Measurements from ENCODE around the gene RELA. TPM values are rescaled to one million over a fixed set of nuclear protein-coding genes. Genes with fewer than 3 reads are reported as not detected.
A peak's percentile ranks its signal among the peaks of the same experiment; 100 is the strongest.

RELA gene
- total and polyA plus RNA-seq, 4 donors: 28.8 to 108 (median 86.0) TPM

DNA sequence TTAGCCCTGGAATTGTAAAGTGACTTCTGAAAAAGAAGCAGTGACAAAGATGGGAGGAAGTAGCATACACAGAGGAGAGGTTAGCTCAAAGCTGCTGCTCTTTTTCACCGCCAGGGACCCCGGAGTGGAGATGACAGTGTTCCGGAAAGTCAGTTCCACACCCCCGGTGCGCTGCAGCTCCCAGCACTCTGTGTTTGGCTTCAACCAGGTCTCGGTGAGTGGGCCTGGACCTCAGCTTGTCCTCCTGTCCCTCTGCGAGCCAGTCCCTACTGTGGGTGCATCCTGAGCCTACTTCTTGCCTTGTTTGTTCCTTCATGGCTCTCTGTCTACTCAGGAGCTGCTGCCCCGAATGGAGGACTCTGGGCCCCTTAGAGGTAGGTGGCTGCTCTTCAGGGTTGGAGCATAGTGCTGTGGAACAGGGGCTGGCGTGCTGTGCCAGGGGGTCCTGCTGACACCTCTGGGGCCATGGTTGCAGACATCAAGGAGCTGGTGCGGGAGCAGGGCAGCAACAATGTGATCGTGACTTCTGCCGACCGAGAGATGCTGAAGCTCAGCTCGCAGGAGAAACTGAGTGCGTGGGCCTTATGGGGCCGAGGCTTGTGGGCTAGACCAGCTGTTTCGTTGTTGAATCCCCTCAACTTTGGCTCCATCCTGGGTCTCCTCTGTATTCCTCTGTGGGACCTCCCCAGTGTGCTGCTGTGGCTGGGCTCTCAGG, 45.4 kb downstream of the RELA start:
- intact Hi-C loops (cut with DNase I): loop anchor here in 1 of 2 donors (5.0 kb wide), 1 partner anchor 35 kb away; no protein-coding TSS in a partner anchor
- H3K4me3 ChIP-seq (ENCODE audit: low read length in 2 of 2): no peak overlapping the region

DNA sequence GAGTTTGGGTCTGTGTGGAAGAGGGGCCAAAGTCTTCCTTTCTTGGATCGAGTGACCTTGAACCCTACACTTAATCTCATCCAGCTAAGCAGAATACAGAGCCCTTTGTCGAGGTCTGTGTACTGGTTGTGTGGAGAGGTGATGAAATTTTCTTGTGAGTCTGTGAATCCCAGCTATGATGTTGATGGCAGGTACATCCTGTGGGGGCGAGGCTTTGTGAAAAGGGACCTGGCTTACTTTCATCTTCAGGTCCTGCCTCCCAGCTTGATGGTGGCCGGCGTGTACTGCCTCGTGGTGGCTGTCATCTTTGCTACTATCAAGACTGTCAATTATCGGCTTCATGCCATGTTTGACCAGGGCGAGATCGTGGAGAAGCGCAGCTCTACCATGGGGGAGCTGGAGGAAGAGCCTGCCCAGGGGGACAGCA, 46.1 kb downstream of the RELA start:
- peak overlapping the region in 1 of 2 donors; percentile 81 for H3K4me3 ChIP-seq (ENCODE audit: low read length in 2 of 2)
- H3K4me1 ChIP-seq (ENCODE audit: control insufficient read depth in 1 of 2, insufficient read depth in 2 of 2, low read length in 2 of 2): peaks cover 0 to 2% of the 10 kb centered on the region in 2 donors
- H3K36me3 ChIP-seq (ENCODE audit: control insufficient read depth in 1 of 2, insufficient read depth in 2 of 2, low read length in 1 of 2): peaks cover 0 to 9% of the 10 kb centered on the region in 2 donors
- H3K9me3 ChIP-seq (ENCODE audit: control insufficient read depth, low read length): no peaks in the 10 kb centered on the region
- intact Hi-C loops (cut with DNase I): loop anchor here in 1 of 2 donors (5.0 kb wide), 1 partner anchor 36 kb away; no protein-coding TSS in a partner anchor
- no peak for ATAC-seq (ENCODE audit: low FRiP score)
- 72 to 74% methylated on average over 10 of the region's 10 CpGs for WGBS, 2 donors
- DNase-seq: no peak
- H3K27ac ChIP-seq (ENCODE audit: low read depth in 1 of 2, low read length in 2 of 2): no peak overlapping the region
- H3K27me3 ChIP-seq (ENCODE audit: control insufficient read depth in 1 of 2, insufficient read depth in 2 of 2, low read length in 1 of 2): no peaks in the 10 kb centered on the region

More for the DNA sequence above, 45.4 kb downstream of the RELA start:
- H3K9me3 ChIP-seq (ENCODE audit: control insufficient read depth, low read length): no peaks in the 10 kb centered on the region
- 86 to 90% methylated on average over 17 of the region's 17 CpGs for WGBS, 2 donors
- DNase-seq (no peak), ATAC-seq (ENCODE audit: low FRiP score) (no peak)
- peaks cover 0 to 9% of the 10 kb centered on the region in 2 donors for H3K36me3 ChIP-seq (ENCODE audit: control insufficient read depth in 1 of 2, insufficient read depth in 2 of 2, low read length in 1 of 2)
- no peaks in the 10 kb centered on the region for H3K4me1 ChIP-seq (ENCODE audit: control insufficient read depth in 1 of 2, insufficient read depth in 2 of 2, low read length in 2 of 2)
- H3K27ac ChIP-seq (ENCODE audit: low read depth in 1 of 2, low read length in 2 of 2): no peak overlapping the region
- no peaks in the 10 kb centered on the region for H3K27me3 ChIP-seq (ENCODE audit: control insufficient read depth in 1 of 2, insufficient read depth in 2 of 2, low read length in 1 of 2)

DNA sequence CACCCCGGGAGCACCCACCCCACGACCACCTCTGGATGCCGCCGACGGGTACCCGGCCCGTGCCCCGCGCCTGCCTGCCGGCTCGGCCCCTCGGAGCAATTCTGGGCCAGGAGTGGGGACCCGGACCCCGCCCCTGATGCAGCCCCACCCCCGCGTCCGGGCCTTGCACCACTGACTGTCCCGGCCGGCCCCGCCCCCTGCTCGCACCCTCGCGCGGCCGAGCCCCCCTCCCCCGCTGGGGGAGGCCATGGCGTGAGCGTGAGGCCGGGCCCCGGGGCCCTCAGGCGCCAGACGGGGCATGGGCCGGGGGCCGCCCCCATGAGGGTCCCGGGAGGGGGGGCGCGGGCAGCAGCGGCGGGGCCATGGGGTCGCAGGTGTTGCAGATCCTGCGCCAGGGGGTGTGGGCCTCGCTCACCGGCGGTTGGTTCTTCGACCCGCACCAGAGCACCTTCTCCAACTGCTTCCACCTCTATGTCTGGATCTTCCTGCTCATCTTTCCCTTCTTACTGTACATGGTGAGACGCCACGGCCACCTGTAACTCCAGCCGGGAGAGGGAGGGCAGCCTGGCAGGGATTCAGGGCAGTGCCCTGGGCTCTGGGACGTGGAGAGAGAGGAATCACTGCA, 46.7 kb downstream of the RELA start:
- peaks cover 0 to 9% of the 10 kb centered on the region in 2 donors for H3K36me3 ChIP-seq (ENCODE audit: control insufficient read depth in 1 of 2, insufficient read depth in 2 of 2, low read length in 1 of 2)
- intact Hi-C loops (cut with DNase I): loop anchor here in 1 of 2 donors (2.0 to 5.0 kb wide), 2 partner anchors 36 to 39 kb away; partner anchors contain the start of gene EHBP1L1
- WGBS, 2 donors: 1% methylated on average over 26 to 50 of the region's 50 CpGs

DNA sequence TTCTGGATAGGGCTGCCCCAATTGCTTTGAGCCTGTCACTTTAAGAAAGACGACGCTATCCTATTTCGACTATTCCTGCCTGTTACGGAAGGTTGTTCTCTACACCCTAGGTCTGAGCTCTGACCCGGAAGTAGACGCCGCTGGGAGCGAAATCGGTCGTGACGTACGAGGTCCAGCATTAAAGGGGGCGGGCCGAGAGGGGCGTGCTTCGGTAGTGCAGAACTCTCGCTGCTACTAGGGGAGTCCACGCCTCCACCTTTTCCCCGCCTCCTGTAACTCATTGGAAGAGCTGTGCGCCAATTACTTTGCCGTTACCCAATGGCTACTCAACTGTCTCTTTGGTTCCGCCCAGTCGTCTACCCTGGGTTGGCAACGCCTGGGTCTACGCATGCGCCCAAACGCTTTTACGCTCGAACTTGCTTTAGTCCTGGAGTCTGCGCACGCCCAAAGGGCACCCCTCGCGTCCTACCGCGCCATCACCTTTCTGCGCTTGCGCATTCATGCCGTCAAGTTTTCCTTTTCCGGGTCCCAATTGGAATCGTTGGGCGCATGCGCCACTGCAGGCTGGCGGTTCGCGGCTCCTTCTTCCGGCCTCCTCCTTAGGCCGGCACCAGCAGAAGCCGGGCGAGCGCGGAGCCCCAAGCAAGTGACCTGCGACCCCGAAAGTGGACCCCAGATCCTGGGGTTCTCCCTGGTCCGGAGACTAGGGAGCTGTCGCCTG, 47.3 kb downstream of the RELA start, which contains the start of gene PCNX3:
TSS of gene PCNX3 (plus strand) at position 548 of the 721 bp plus-strand sequence. CDS start 536 bp downstream, outside the sequence.
- no peaks in the 10 kb centered on the region for H3K9me3 ChIP-seq (ENCODE audit: control insufficient read depth, low read length)
- peaks cover 0 to 2% of the 10 kb centered on the region in 2 donors for H3K4me1 ChIP-seq (ENCODE audit: control insufficient read depth in 1 of 2, insufficient read depth in 2 of 2, low read length in 2 of 2)
- peak; percentile 100 for DNase-seq
- peak within 1 kb of the TSS; percentile 81 to 82 for H3K4me3 ChIP-seq (ENCODE audit: low read length in 2 of 2)
- intact Hi-C loops (cut with DNase I): loop anchor here in 1 of 2 donors (2.0 to 5.0 kb wide), 2 partner anchors 37 to 39 kb away; partner anchors contain the start of gene EHBP1L1
- peak; percentile 92 for ATAC-seq (ENCODE audit: low FRiP score)
- H3K36me3 ChIP-seq (ENCODE audit: control insufficient read depth in 1 of 2, insufficient read depth in 2 of 2, low read length in 1 of 2): peaks cover 0 to 9% of the 10 kb centered on the region in 2 donors
- 0% methylated on average over 50 to 55 of the region's 55 CpGs for WGBS, 2 donors
- no peaks in the 10 kb centered on the region for H3K27me3 ChIP-seq (ENCODE audit: control insufficient read depth in 1 of 2, insufficient read depth in 2 of 2, low read length in 1 of 2)
- peak within 1 kb of the TSS in 1 of 2 donors; percentile 85 for H3K27ac ChIP-seq (ENCODE audit: low read depth in 1 of 2, low read length in 2 of 2)

More for the DNA sequence above, 46.7 kb downstream of the RELA start:
- peaks cover 0 to 2% of the 10 kb centered on the region in 2 donors for H3K4me1 ChIP-seq (ENCODE audit: control insufficient read depth in 1 of 2, insufficient read depth in 2 of 2, low read length in 2 of 2)
- no peaks in the 10 kb centered on the region for H3K9me3 ChIP-seq (ENCODE audit: control insufficient read depth, low read length)
- peak overlapping the region in 1 of 2 donors; percentile 67 for H3K27ac ChIP-seq (ENCODE audit: low read depth in 1 of 2, low read length in 2 of 2)
- no peaks in the 10 kb centered on the region for H3K27me3 ChIP-seq (ENCODE audit: control insufficient read depth in 1 of 2, insufficient read depth in 2 of 2, low read length in 1 of 2)
- DNase-seq: peak in 1 of 2 donors; percentile 86
- H3K4me3 ChIP-seq (ENCODE audit: low read length in 2 of 2): peak overlapping the region; percentile 77 to 81
- ATAC-seq (ENCODE audit: low FRiP score): no peak

DNA sequence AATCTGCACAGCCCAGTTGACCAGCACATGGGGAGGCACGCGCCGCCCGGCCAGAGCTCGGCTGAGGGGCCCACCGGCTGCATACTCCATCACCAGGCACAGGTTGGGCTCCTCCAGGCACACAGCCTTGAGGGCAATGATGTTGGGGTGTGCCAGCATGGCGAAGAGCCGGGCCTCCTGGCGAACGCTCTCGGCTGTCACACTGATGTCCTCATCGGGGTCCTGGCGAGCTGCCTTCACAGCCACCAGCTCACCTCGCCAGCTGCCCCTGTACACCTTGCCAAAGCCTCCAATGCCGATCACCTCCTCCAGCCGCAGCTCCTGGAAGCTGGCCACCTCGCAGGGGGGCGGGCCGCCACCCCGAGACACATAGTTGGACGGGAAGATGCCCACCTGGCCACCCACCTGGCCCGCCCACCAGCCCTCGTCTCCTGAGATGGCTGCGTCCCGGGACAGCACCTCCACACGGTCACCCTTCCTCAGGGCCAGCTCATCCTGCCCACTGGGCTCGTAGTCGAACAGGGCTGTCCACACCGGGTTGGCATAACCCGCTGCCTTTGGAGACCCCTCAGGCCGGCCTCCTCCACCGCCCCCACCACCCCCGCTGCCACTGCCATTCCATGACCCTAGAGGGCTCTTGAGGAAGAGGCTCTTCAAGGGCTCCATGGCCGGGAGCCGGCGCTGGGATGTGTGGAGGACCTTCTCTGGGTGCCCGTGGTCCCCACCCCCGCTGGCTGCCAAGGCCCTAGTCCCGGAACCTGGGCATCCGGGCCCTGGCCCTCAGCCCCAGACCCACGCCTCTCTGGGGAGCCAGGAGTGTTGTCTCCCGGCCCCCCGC, 49.4 kb downstream of the RELA start:
- intact Hi-C loops (cut with DNase I): loop anchor here in 1 of 2 donors (5.0 kb wide), 1 partner anchor 71 kb away; no protein-coding TSS in a partner anchor
- Histone ChIP-seq H3K4me1 (ENCODE audit: control insufficient read depth in 1 of 2, insufficient read depth in 2 of 2, low read length in 2 of 2) (peaks cover 0 to 2% of the 10 kb centered on the region in 2 donors), H3K9me3 (ENCODE audit: control insufficient read depth, low read length) (no peaks in the 10 kb centered on the region), H3K36me3 (ENCODE audit: control insufficient read depth in 1 of 2, insufficient read depth in 2 of 2, low read length in 1 of 2) (peaks cover 0 to under 1% of the 10 kb centered on the region in 2 donors), H3K27ac (ENCODE audit: low read depth in 1 of 2, low read length in 2 of 2) (peak overlapping the region; percentile 59 to 78), H3K4me3 (ENCODE audit: low read length in 2 of 2) (peak overlapping the region; percentile 50 to 70), H3K27me3 (ENCODE audit: control insufficient read depth in 1 of 2, insufficient read depth in 2 of 2, low read length in 1 of 2) (no peaks in the 10 kb centered on the region)
- 14 to 17% methylated on average over 43 of the region's 43 CpGs for WGBS, 2 donors
- peak; percentile 74 to 87 for DNase-seq
- no peak for ATAC-seq (ENCODE audit: low FRiP score)

DNA sequence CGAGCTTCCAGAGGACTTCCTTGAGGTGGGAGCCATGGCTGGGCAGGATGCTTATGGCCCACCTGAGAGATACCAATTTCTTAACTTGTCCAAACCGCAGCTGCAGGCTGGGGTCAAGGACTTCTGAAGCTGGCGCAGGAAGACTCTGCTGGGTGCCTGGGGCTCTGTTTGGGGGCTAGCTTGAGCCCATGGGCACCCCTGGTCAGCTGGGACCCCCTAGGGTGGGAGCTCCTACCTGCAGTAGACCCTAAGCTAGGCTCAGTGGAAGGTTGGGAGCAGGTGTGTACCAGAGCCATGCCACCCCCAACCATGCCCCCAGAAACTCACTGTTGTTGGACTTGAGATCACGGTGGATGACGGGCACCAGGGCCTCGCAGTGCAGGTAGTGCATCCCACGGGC, 50.0 kb downstream of the RELA start:
- no peak for ATAC-seq (ENCODE audit: low FRiP score)
- H3K27me3 ChIP-seq (ENCODE audit: control insufficient read depth in 1 of 2, insufficient read depth in 2 of 2, low read length in 1 of 2): no peaks in the 10 kb centered on the region
- intact Hi-C loops (cut with DNase I): loop anchor here in 1 of 2 donors (5.0 kb wide), 1 partner anchor 70 kb away; no protein-coding TSS in a partner anchor
- H3K4me1 ChIP-seq (ENCODE audit: control insufficient read depth in 1 of 2, insufficient read depth in 2 of 2, low read length in 2 of 2): peaks cover 0 to 2% of the 10 kb centered on the region in 2 donors
- no peak overlapping the region for H3K4me3 ChIP-seq (ENCODE audit: low read length in 2 of 2)
- no peaks in the 10 kb centered on the region for H3K9me3 ChIP-seq (ENCODE audit: control insufficient read depth, low read length)
- WGBS, 2 donors: 62 to 69% methylated on average over 7 of the region's 7 CpGs
- no peak for DNase-seq
- peak overlapping the region in 1 of 2 donors; percentile 4 for H3K27ac ChIP-seq (ENCODE audit: low read depth in 1 of 2, low read length in 2 of 2)
- H3K36me3 ChIP-seq (ENCODE audit: control insufficient read depth in 1 of 2, insufficient read depth in 2 of 2, low read length in 1 of 2): no peaks in the 10 kb centered on the region

DNA sequence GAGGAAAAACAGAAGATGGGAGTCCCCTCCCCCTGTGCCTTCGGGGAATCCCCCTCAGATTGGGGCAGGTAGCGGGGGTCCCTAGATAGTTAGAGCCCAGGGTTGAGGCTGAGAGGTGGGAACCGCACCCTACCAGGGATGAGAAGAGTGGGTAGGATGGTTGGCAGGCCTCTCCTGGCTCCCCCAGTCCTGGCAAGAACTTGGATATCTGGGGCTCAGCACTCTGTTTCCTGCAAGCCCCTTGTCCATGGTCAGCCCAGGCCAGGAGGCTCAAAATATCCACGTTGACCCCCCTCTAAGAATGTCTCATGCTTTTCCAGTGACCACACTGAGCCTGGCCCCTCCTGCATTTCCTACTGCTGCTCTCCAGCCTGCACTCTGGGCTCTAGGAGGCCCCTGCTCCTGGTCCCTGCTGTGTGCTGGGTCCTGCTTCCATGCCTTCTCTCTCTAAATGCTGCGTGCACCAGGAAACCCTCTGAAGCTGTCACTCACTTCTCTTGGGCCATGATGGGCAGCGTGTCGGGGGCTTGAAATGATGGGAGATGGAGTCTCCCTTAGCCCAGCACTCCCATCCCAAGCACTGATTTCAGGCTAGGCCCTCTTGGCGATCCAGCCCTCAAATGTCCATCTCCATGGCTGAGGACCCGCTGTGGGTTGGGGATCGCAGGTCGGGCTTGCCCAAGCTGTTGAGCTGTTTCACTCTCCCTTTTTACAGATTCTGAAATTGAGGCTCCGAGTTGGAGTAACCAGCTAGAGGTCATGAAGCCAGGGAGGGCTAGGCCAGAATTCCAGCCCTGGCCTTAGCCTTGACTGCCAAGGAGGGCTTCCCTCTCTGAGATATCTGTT, 50.7 kb downstream of the RELA start:
- no peak for DNase-seq
- peaks cover 0 to 2% of the 10 kb centered on the region in 2 donors for H3K4me1 ChIP-seq (ENCODE audit: control insufficient read depth in 1 of 2, insufficient read depth in 2 of 2, low read length in 2 of 2)
- intact Hi-C loops (cut with DNase I): loop anchor here in 1 of 2 donors (5.0 kb wide), 1 partner anchor 70 kb away; no protein-coding TSS in a partner anchor
- no peak overlapping the region for H3K27ac ChIP-seq (ENCODE audit: low read depth in 1 of 2, low read length in 2 of 2)
- H3K4me3 ChIP-seq (ENCODE audit: low read length in 2 of 2): no peak overlapping the region
- no peaks in the 10 kb centered on the region for H3K9me3 ChIP-seq (ENCODE audit: control insufficient read depth, low read length)
- WGBS, 2 donors: 66 to 71% methylated on average over 12 of the region's 12 CpGs
- no peak for ATAC-seq (ENCODE audit: low FRiP score)
- no peaks in the 10 kb centered on the region for H3K27me3 ChIP-seq (ENCODE audit: control insufficient read depth in 1 of 2, insufficient read depth in 2 of 2, low read length in 1 of 2)
- H3K36me3 ChIP-seq (ENCODE audit: control insufficient read depth in 1 of 2, insufficient read depth in 2 of 2, low read length in 1 of 2): no peaks in the 10 kb centered on the region
